Astrocyte of the cerebellum (primary cell): ENCODE data around the gene TARS1.

ENCODE experiments used
- DNase-seq: peaks from one replicate; pipeline ENCODE4 v3.0.0-alpha.2; 2011; ENCODE audit warnings: low read depth
- H3K4me3 ChIP-seq: 2 replicates; pipeline ENCODE4 v1.5.1; 2011; ENCODE audit warnings: mild to moderate bottlenecking, low read depth, low read length, moderate library complexity
- CTCF ChIP-seq: IDR thresholded peaks from 2 replicates; pipeline ENCODE4 v1.5.1; 2012; ENCODE audit warnings: low read length, low read depth, moderate library complexity, mild to moderate bottlenecking; ENCODE audit errors: missing control alignments
- in situ Hi-C: cut with HindIII; loops from 2 replicates; pipeline ENCODE4 v1.10.0; 2017; ENCODE audit warnings: low sequenced_read_pairs

TARS1 gene

GRCh38 chr5:33422191-33422590 lies 18.6 kb upstream of the TARS1 start:
- H3K4me3 ChIP-seq, result no peak overlapping the region
- in situ Hi-C loops, result no loop called here
- DNase-seq, result no peak
- TF ChIP-seq CTCF, result no peak

GRCh38 chr5:33423018-33423630 lies 17.6 kb upstream of the TARS1 start:
- no peak overlapping the region for H3K4me3 ChIP-seq
- DNase-seq, result no peak
- in situ Hi-C loops, result no loop called here
- peak; percentile 13 for TF ChIP-seq CTCF

GRCh38 chr5:33425314-33425713 lies 15.5 kb upstream of the TARS1 start:
- in situ Hi-C loops, result no loop called here
- no peak for TF ChIP-seq CTCF
- DNase-seq, result no peak
- H3K4me3 ChIP-seq, result no peak overlapping the region

GRCh38 chr5:33430983-33431382 lies 9.8 kb upstream of the TARS1 start:
- H3K4me3 ChIP-seq, result no peak overlapping the region
- in situ Hi-C loops, result no loop called here
- no peak for DNase-seq
- TF ChIP-seq CTCF, result no peak

GRCh38 chr5:33432656-33433055 lies 8.1 kb upstream of the TARS1 start:
- in situ Hi-C loops, result no loop called here
- no peak for TF ChIP-seq CTCF
- no peak for DNase-seq
- H3K4me3 ChIP-seq, result no peak overlapping the region

GRCh38 chr5:33433303-33434240 lies 7.2 kb upstream of the TARS1 start:
- in situ Hi-C loops, result no loop called here
- no peak overlapping the region for H3K4me3 ChIP-seq
- no peak for TF ChIP-seq CTCF
- no peak for DNase-seq
